Kidney epithelial cell (primary cell): Measurements from ENCODE around the gene OVOL3. TPM values are rescaled to one million over a fixed set of nuclear protein-coding genes. Genes with fewer than 3 reads are reported as not detected.

Experiments used
- DNase-seq: peaks from one replicate; pipeline ENCODE4 v3.0.0-alpha.2; 2010; ENCODE audit warnings: low read depth
- H3K27me3 ChIP-seq: 2 replicates; pipeline ENCODE4 v1.6.0; 2011; ENCODE audit warnings: low read length; ENCODE audit not compliant: control insufficient read depth, insufficient read depth
- H3K36me3 ChIP-seq: 2 replicates; pipeline ENCODE4 v1.5.1; 2011; ENCODE audit warnings: low read length; ENCODE audit not compliant: control insufficient read depth, insufficient read depth
- H3K4me3 ChIP-seq: 2 replicates; pipeline ENCODE4 v1.5.1; 2011; ENCODE audit warnings: low read depth, mild to moderate bottlenecking, control low read depth, low read length
- total RNA-seq: library from RNA; depleted of rRNA; stranded (reverse); fragments of >200 nt; gene quantifications from 2 replicates; pipeline ENCODE4 v1.2.3, GENCODE V29; 2015
- TF ChIP-seq, protein P1 (sequence below): IDR thresholded peaks from 2 replicates; pipeline ENCODE4 v1.5.1; 2011; ENCODE audit warnings: mild to moderate bottlenecking, moderate library complexity, low read length, control low read depth, inconsistent platforms; ENCODE audit not compliant: insufficient read depth, poor library complexity, severe bottlenecking

Gene OVOL3
- total RNA-seq, 1 donor from 2014 or later = not detected

GRCh38 chr19:36103040-36103626 lies 7.8 kb upstream of the OVOL3 start:
- no peaks in the 10 kb centered on the region for H3K36me3 ChIP-seq

DNA sequence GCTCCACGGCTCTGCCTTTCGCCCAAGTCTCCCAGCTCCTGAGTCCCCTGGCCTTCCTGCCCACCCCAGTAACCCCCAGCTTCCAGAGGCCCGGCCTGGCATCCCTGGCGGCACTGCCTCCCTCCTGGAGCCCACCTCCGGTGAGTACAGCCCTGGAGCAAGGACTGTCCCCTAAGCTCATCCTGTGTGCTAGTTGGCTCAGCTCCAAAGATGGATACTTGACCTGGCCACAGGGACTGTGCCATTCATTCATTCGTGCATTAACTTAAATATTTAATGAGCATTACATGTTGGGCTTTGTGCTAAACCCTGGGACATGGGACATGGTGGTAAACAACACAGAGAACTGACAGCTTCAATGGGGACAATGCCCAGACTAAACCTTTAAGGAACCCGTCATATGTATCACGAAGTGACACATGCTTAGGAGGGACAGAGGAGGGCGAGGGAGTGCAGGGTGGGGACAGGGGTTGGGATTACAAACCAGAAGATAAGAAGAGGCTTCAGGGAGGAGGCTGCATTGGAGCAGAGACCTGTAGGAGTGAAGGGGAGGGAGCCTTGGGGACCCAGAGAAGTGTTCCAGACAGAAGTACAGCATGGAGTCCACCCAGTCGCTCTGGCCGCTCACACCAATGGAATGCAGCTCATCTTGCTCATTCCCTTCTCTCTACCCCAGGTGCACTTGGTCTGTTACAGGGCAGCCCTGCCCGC lies 6.9 kb upstream of the OVOL3 start:
- TF ChIP-seq, protein P1, sequence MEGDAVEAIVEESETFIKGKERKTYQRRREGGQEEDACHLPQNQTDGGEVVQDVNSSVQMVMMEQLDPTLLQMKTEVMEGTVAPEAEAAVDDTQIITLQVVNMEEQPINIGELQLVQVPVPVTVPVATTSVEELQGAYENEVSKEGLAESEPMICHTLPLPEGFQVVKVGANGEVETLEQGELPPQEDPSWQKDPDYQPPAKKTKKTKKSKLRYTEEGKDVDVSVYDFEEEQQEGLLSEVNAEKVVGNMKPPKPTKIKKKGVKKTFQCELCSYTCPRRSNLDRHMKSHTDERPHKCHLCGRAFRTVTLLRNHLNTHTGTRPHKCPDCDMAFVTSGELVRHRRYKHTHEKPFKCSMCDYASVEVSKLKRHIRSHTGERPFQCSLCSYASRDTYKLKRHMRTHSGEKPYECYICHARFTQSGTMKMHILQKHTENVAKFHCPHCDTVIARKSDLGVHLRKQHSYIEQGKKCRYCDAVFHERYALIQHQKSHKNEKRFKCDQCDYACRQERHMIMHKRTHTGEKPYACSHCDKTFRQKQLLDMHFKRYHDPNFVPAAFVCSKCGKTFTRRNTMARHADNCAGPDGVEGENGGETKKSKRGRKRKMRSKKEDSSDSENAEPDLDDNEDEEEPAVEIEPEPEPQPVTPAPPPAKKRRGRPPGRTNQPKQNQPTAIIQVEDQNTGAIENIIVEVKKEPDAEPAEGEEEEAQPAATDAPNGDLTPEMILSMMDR = no peak
- Histone ChIP-seq H3K27me3 (no peaks in the 10 kb centered on the region), H3K36me3 (no peaks in the 10 kb centered on the region), H3K4me3 (no peak overlapping the region)
- DNase-seq = no peak

More at GRCh38 chr19:36103040-36103626, 7.8 kb upstream of the OVOL3 start:
- TF ChIP-seq, protein P1 = no peak
- H3K4me3 ChIP-seq = no peak overlapping the region
- DNase-seq = no peak
- no peaks in the 10 kb centered on the region for H3K27me3 ChIP-seq

DNA sequence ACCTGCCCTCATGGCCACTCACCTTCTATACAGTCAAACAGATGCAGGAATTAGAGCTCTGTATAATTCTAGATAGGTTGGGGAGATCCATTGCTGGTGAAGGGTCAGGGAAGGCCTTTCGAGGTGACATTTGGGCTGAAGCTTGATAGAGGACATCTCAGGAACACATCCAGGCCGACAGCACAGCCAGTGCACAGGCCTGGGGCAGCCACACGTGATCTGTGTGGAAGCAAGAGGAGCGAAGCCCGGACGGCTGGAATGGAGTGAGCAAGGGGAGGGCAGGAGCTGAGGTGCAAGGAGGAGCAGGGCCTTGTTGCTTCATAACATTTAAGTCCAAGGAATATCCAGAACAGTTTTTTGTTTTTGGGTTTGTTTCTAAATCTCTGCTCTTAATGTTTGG lies 4.5 kb upstream of the OVOL3 start:
- H3K36me3 ChIP-seq = no peaks in the 10 kb centered on the region
- no peaks in the 10 kb centered on the region for H3K27me3 ChIP-seq
- no peak overlapping the region for H3K4me3 ChIP-seq
- TF ChIP-seq, protein P1 = no peak
- DNase-seq = no peak

GRCh38 chr19:36106991-36107390 lies 4.0 kb upstream of the OVOL3 start:
- DNase-seq = no peak
- Histone ChIP-seq H3K4me3 (no peak overlapping the region), H3K36me3 (no peaks in the 10 kb centered on the region), H3K27me3 (no peaks in the 10 kb centered on the region)
- TF ChIP-seq, protein P1 = no peak

- TF ChIP-seq, protein P1 = no peak
- Histone ChIP-seq H3K4me3 (no peak overlapping the region), H3K36me3 (no peaks in the 10 kb centered on the region), H3K27me3 (no peaks in the 10 kb centered on the region)
- no peak for DNase-seq
Measured at GRCh38 chr19:36108684-36109083, 2.3 kb upstream of the OVOL3 start.

DNA sequence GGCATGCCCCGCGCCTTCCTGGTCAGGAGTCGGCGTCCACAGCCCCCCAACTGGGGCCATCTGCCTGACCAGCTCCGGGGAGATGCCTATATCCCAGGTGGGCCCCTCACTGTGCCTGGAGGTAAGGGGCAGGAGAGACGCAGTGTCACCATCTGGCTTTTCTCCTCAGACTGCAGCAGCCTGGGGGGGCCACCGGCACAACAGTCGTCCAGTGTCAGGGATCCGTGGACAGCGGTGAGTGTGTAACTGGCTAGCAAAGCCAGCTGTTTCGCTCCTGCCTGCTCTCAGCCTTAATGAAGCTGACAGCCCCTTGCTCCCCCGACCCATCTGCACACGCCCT lies 227 bp downstream of the OVOL3 start:
- TF ChIP-seq, protein P1 = no peak

More for the DNA sequence above, 227 bp downstream of the OVOL3 start:
- Histone ChIP-seq H3K27me3 (no peaks in the 10 kb centered on the region), H3K4me3 (no peak overlapping the region), H3K36me3 (no peaks in the 10 kb centered on the region)
- DNase-seq = no peak
